HG03159 (cell line): Measurements from ENCODE around the gene HNRNPC.
"Not testable (repeated sequence)": the region's sequence is repeated elsewhere in the genome, so short reads cannot be mapped to it uniquely, and the experiment has no call there.

Source experiments
- ATAC-seq: cut with Tn5 transposase; IDR thresholded peaks from one replicate; pipeline ENCODE4 v1.9.1; 2021; ENCODE audit warnings: mild to moderate bottlenecking, moderate library complexity; ENCODE audit not compliant: unreplicated experiment

Gene HNRNPC

DNA sequence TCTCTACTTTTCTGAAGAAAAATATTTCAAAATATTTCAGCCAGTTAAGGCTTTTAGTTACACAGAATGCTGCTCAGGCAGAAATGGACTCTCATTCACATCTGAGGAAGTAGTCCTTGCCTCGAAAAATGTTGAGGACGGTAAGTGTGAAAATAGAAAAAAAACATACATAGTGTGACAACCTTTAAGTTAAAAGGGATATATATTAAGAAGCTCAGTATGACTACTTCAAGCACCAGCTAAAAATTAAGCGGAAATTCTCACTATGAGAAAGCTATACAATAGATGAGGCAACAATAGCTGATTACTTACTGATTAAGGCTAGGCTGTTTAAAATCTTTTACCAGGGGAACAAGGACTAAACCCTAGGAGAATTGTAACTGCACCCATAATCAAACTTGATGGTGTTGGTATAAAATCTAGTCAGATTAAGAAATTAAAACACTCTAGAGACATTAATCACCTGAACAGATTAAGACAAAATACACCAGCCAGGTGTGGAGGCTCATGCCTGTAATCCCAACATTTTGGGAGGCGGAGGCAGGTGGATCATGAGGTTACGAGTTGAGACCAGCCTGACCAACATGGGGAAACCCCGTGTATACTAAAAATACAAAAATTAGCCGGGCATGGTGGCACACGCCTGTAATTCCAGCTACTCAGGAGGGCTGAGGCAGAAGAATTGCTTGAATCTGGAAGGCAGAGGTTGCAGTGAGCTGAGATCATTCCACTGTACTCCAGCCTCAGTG lies 53.9 kb downstream of the HNRNPC start:
- no peak for ATAC-seq

DNA sequence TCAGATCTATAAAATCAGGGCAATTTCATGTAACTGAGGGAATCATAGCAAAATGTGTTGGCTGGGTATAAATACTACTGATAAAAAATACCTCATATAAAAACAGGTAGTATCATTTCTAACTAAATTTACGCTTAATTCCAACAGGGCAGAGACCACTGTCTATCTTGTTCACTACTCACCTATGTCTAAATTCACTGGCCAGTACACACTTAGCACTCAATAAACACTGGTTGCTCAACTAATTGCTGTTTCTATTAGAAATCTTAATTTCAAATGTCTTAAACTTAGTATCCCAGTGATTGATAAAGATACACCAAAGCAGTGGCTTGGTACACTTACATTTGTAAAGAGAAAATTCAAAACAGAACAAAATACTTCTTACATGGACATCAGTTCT lies 55.6 kb downstream of the HNRNPC start:
- ATAC-seq, result no peak

DNA sequence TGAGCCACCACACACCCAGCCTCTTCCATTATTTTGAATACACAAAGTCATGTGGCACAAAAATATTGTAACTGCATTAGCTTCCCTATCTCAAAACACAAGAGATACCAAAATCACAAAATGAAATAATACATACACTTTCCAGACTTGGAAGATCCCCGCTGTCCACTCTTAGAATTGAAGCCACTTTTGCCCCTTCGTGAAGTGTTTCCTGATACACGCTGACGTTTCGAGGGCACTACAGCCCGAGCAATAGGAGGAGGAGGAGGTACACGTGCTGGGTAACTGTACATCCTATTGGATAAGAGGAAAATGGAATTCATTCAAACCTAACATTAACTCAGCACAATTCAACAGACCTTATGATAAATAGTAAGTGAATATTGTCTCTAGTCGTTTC lies 56.4 kb downstream of the HNRNPC start:
- not testable (repeated sequence) for ATAC-seq

DNA sequence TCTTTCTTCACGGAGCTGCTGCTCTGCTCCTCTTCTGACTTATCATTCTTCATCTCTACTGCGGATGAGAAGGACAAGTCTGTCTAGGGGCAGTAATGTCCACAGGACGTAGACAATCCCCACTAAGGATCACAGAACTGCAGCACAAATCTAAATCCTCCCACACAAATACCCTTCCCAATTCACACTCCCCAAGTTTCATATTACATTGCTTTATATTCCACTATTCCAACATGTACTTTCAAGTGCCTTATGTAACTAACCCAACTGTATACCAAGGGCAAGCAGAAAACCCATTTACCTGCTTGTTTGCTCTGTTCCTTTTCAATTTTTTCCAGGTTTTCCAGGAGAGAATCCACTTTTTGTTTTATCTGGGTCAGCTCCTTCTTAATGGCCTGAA lies 57.7 kb downstream of the HNRNPC start:
- ATAC-seq, result no peak

DNA sequence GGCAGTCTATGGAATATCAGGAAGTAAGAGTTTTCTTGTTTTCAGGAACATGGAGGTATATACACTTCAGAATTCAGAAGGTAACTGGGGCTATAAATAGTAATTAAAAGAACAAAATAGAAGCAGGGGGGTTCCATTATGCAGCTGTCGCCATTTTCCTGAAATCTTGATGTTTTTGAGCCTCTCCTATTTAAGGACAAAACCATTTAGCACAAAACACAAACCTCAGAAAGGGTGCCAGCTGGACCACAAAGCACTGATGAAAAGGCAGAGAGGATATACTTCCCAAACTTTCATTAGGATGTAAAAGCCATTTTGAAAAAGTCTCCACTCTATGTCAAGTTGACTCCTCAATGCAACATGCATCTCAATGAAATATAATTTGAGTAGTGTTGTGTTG lies 59.2 kb downstream of the HNRNPC start:
- no peak for ATAC-seq

DNA sequence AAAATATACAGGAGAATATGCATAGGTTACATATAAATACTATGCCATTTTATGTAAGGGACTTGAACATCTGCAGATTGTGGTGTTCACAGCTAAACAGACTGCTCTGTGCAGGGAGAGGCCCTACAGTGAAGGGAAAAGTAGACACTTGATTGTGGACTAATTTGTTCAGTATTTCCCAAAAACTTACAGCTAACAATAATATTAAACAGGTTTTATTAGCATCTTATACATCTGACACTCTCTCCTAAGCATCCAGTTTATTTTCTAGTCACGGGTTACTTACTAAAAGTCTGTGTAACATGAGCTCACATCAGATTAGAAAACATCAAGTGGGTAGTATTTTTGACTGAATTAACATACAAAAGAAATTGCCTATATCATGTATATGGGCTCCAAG lies 60.1 kb downstream of the HNRNPC start:
- ATAC-seq, result no peak

DNA sequence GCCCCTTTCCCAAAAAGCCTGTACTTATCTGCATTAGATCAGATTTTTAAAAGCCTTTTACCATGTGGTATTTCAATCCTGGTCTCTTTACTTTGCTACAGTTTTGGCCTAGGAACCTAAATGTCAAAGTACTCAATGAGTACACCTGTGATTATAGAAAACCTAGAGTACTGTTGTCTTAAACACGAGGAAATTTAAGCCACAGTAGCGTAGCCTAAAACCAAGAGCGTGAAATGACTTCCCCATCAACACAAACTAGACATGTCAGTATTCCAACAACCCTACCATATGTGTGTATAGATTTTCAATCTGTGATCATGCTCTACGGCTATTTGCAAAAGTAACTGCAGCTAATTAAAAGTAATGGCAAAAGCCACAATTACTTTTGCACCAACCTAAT lies 60.7 kb downstream of the HNRNPC start:
- ATAC-seq, result no peak

DNA sequence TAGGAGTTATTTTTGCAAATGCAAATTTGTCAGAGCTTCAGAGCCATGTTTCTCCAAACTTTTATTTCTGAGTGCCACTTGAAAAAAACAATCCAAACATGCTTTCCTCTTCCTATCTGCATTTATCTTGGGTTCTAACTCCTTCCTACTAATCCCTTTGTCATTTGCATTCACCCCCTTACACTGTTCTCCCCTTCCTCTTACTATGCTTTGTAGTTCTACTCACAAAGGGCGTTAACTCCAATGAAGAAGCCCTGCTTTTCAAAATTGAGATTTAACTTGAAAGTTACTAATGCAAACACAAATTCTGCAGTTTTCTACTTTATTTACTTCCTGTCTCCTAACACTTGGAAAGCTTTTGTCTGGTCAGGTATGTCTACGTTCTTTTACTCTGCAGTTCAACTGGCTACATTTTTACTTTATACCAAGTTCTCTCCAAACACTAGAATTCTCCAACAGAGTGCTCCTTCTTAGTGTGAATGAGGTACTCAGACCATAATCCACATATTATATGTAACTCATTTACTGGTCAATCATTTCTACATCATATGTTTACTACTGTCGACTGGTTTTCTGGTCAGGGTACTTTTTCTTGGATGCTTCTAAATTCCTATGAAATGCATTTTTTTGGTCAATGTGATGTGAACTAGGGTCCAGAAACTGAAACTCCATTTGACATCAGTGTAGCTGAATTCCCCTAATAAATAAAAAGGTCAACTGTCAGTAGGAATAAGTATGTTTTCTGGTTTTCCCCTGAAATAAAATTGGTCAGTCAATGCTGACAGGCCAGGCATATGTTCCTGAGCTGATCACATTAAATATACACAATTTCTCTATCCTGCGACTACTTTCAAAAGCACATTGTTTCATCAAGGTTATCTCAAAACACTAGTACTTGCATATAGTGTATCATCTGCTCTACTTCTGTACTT lies 62.2 kb downstream of the HNRNPC start:
- no peak for ATAC-seq

DNA sequence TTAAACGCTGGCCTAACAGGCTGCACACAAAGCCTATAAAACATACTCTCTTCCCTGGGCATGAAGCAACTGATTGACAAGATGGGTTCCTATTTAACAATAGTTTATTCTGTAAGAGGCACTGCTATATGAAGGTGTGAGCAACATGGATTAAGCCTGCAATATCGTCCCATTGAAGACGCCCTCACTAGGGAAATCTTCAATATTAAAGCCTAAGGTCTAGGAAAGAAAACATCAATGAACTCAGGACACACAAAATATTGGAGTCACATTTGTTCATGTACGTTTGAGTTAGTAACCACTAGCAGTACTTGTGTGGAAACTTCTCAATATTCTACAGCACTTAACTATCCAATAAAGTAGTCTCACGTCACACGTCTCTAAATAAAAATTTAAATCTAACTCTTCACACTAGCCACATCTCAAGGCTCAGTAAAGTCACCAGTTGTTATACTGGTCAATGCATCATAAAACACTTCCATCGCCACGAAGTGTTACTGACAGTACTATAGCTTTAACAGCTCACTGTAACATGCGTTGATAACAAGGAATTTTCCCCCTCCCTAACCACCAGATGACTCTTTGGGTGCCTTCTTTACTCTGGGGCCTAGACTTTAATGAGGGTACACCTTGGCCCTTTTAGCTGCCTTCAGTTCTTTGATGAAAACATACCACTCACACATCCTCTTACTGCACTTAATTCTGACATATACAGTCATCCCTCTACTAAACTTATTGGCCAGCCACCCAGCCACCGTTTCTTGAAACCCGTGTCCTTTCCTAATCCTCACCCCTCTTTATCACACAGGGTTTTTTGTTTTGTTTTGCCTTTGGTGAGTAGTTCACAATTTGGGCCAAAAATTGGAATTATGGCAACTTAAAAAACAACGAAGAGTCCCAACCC lies 63.3 kb downstream of the HNRNPC start:
- ATAC-seq, result no peak

DNA sequence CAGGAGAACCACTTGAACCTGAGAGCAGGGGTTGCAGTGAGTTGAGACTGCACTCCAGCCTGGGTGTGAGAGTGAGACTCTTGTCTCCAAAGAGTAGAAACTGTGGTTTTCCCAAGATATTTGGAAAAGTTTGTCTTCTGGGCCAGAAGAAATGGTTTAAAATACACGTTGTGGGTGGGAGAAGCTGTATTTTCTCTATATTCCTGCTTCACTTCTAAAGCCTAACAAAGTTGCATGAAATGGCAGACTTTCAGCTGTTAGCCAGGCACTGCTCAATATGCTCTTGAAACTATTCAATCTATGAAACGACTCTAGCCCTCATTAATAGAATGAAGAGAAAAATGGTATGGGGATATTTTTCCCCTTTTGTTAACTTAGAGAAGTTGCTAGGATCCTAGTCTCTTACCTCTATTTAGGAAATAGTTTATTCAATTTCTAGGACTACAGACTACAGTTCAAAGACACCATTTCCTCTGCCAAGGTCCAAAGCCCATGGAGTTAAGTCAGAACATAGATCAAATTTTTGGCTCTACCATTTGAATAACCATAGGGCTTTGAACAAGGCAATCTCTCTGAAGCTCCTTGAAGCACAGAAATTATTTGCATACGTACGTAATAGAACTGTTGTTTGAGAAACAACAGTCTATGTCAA lies 64.1 kb downstream of the HNRNPC start:
- ATAC-seq, result no peak

DNA sequence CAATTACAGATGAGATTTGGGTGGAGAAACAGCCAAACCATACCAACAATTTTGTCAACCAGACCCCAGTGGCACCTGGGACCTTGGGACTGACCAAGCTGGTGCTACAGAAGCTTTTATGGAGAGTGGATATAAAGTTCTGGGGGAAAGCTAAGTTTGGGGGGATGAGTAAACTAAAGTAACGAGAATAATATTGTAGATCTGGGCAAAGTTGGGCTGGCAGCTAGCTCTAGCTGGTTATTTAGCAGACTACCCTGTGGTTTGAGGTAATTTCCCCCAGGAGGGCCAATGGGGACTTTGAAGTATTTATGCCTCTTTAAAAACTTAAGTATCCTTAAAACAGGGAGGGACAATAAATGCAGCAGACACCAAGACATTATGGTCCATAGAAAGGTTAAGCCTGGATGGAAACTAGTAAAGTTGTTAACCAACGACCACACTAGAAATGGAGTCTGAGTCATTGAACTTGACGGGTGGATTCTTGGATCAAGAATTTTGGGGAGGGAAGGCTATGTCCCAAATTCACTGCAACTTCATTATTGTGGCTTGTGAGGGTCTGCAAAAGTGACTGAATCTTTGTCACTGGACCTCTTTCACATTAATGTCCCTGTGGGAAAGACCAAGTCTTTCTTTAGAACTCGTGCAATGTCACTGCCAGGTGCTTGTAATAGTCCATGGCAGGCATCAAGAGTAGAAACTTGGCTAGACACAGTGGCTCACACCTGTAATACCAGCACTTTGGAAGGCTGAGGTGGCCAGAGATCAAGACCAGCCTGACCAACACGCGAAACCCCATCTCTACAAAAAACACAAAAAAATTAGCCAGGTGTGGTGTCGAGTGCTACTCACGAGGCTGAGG lies 64.8 kb downstream of the HNRNPC start:
- no peak for ATAC-seq

DNA sequence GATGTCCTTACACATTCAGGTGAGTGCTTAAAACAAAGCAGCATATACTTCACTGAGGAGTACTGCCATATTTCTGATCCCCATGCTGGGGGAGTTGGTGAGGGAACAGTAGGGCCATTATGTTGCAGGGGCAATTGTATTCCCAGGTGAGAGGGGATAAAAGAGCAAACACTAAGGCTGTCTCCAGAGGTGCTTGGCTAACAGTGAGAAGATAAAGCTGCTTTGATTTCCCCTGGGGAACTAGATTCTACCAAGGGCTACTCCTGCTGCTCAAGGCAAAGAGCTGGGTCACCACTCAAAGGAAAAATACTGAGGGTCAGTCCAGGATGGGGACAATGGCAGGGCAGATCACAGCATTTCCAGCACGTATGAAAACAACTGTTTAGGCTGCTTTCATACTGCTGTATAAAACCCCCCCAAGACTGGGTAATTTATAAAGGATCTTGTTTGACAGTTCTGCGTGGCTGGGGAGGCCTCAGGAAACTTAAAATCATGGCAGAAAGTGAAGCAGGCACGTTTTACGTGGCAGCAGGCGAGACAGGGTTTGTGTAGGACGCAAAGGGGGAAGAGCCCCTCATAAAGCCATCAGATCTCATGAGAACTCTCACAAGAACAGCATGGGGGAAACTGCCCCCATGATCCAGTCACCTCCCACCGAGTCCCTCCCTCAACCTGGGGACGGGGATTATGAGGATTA lies 65.6 kb downstream of the HNRNPC start:
- ATAC-seq, result no peak

DNA sequence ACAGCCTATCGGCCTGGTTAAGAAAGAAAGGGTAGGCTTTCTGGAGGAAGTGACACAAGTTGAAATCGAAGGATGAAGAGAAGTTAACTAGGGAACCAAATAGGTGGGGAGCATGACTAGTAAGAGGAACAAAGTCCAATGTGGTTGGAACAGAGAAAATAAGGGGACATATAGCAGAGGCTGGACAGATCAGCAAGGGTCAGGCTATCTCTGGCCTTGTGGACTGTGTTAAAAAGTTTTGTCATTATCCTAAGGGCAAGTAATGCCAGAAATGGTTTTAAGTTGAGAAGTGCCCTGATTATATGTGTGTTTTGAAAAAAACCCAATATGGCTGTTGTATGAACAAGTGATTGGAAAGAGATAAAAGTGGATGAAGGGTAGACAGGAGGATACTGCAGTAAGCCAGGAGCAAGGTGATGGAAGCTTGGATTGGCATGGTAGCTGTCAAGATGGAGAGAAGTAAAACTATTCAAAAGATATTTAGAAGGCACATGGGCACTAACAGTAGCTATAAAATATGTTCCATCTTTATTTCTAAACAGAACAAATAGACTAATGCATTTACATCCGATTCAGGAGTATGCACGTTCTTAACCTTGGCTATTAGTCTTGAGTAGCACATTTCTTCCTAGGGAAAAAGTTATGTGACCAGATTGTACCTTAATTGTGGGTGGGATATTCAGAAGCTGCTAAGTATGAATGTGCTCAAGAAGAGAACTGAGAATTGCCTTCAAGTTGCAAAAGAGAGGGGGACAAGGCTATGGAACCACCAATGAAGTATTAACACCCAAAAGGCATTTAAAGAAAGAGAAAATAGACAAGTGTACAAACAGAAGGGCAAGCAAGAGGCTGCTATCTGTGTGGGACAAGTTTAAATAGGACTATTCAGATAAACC lies 66.5 kb downstream of the HNRNPC start:
- no peak for ATAC-seq

DNA sequence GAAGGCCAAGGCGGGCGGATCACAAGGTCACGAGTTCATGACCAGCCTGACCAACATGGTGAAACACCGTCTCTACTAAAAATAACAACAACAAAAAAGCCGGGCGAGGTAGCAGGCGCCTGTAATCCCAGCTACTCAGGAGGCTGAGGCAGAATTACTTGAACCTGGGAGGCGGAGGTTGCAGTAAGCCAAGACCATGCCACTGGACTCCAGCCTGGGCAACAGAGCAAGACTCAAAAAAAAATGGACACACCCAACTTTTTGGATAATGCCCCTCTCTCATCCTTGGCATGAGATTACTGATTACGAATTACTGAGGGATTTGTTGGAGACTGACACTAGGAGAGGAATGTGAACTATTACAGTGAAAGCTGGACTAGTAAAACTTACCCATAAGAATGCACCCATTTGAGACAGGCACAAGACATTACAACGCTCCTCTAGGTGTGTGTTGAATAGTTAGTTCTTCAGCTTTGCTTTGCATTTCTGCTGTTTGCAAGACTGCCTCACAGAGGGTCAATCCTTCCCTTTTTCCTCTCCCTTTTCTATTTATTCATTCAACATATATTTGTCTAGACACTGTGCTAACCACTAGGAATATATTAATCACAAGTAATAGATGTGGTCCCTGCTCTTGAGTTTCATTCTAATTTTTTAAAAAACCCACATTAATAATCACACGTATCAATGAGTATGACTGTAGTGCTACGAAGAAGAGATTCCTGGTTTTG lies 67.3 kb downstream of the HNRNPC start:
- ATAC-seq, result no peak

DNA sequence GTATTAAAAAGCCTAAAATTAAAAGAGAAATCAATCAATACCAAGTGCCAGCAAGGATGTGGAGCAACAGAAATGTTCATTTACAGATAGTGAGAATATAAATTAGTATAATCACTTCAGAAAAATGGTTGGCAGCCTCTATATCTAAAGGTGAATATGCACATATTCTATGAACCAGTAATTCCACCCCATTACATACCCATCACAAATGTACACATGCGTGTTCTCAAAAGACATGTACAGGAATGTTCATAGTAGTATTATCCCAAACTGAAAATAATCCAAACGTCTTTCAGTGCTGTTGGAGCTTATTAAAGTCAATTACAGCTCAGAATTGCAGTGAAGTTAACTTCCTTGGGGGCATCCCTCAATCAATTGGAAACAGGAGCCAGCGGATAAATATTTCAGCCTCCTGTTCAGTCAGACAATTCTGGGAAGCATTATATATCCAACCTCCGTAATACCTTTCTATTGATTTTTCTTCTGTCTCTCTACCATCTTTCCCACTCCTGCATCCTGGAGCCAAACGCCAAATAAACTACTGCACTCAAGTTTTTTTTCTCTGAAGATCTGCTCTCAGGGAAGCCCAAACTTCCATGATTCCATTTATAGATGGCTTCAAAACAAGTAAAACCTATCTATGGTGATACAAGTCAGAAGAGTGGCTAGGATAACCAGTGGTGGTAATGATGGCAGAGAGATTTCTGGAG lies 68.3 kb downstream of the HNRNPC start:
- no peak for ATAC-seq

DNA sequence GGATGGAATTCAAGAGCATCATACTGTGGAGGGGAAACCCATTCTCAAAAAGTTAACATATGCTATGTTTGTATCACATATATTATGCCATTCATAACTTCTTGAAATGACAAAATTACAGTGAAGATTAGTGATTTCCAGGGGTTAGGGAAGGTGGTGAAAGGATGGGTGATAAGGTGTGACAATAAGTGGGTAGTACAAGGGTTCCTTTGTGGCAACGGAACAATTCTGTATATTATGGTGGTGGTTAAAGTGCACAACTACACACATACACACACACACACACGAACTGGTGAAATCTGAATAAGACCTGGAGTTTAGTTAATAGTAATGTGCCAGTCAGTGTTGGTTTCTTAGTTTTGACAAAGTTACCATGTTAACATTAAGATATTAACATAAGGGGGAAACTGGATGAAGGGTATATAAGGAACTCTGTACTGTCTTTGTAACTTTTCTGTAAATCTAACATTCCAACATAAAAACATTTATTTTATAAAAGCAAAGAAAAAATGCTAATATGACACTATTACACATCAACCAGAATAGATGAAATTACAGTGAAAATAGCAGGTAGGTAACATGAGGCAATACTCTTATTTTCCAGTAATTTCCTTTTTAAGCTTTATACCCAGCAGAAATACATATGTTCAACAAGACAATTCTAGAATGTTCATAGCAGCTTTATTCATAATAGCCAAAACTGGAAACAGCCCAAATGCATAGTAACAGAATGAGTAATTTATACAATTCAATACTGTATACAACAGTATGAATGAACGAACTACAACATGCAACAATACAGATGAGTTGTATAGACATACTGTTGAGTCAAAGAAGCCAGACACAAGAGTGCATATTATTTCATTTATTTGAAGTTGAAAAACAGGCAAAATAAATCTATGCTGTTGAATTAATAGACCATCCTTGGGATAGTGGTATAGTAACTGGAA lies 69.4 kb downstream of the HNRNPC start:
- no peak for ATAC-seq
